A549 (cell line): ENCODE data around the gene CEP128.

Experiments
- MAFK ChIP-seq: fragments of 450-650 bp; IDR thresholded peaks from 2 replicates; pipeline ENCODE4 v1.6.1; 2014; ENCODE audit not compliant: partially characterized antibody
- MYC ChIP-seq: IDR thresholded peaks from 2 replicates; pipeline ENCODE4 v1.6.1; 2012; ENCODE audit warnings: mild to moderate bottlenecking, inconsistent platforms, low read length, improper control_type of control experiment, borderline replicate concordance
- POLR2A ChIP-seq: IDR thresholded peaks from 2 replicates; pipeline ENCODE4 v1.6.1; 2012; ENCODE audit warnings: mild to moderate bottlenecking, low read length
- TF ChIP-seq, protein P1 (sequence below): fragments of >200 bp; sonication (Bioruptor Twin); formaldehyde crosslinking; IDR thresholded peaks from 3 replicates; pipeline ENCODE4 v1.5.1; 2016
- TF ChIP-seq, protein P2 (sequence below): IDR thresholded peaks from 2 replicates; pipeline ENCODE4 v1.6.1; 2012

DNA sequence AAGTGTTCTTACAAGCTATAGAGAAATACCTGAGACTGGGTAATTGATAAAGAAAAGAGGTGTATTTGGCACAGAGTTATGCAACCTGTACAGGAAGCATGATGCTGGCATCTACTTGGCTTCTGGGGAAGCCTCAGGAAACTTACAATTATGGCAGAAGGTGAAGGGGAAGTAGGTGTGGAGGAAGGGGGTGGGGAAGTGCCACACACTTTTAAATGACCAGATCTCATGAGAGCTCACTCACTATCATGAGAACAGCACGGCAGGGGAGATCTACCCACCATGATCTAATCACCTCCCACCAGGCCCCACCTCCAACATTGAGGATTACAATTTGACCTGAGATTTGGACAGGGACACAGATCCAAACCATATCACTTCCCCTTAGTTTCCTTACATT is 46.7 kb upstream of the CEP128 start:
- TF ChIP-seq, protein P1, sequence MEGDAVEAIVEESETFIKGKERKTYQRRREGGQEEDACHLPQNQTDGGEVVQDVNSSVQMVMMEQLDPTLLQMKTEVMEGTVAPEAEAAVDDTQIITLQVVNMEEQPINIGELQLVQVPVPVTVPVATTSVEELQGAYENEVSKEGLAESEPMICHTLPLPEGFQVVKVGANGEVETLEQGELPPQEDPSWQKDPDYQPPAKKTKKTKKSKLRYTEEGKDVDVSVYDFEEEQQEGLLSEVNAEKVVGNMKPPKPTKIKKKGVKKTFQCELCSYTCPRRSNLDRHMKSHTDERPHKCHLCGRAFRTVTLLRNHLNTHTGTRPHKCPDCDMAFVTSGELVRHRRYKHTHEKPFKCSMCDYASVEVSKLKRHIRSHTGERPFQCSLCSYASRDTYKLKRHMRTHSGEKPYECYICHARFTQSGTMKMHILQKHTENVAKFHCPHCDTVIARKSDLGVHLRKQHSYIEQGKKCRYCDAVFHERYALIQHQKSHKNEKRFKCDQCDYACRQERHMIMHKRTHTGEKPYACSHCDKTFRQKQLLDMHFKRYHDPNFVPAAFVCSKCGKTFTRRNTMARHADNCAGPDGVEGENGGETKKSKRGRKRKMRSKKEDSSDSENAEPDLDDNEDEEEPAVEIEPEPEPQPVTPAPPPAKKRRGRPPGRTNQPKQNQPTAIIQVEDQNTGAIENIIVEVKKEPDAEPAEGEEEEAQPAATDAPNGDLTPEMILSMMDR: no peak
- TF ChIP-seq MAFK (no peak), POLR2A (no peak), MYC (no peak)
- TF ChIP-seq, protein P2, sequence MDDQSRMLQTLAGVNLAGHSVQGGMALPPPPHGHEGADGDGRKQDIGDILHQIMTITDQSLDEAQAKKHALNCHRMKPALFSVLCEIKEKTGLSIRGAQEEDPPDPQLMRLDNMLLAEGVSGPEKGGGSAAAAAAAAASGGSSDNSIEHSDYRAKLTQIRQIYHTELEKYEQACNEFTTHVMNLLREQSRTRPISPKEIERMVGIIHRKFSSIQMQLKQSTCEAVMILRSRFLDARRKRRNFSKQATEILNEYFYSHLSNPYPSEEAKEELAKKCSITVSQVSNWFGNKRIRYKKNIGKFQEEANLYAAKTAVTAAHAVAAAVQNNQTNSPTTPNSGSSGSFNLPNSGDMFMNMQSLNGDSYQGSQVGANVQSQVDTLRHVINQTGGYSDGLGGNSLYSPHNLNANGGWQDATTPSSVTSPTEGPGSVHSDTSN: no peak
